H1 (cell line): Measurements from ENCODE around the gene COL4A2.

ENCODE experiments used
- CTCF ChIP-seq, 3 experiments: IDR thresholded peaks; 1 replicate in 2 of 3; 2 replicates in 1 of 3; pipeline versions ENCODE4 v1.5.1 to v1.6.1; 2011; ENCODE audit warnings: low read length in 3 of 3, mild to moderate bottlenecking in 3 of 3, inconsistent platforms in 2 of 3, low read depth in 1 of 3, moderate library complexity in 1 of 3; ENCODE audit not compliant: insufficient read depth in 1 of 3; ENCODE audit errors: control extremely low read depth in 1 of 3
- POLR2A ChIP-seq, 2 experiments: IDR thresholded peaks; 1 replicate in 1 of 2; 2 replicates in 1 of 2; pipeline ENCODE4 v1.6.1; 2011; ENCODE audit warnings: low read depth in 2 of 2, low read length in 2 of 2, mild to moderate bottlenecking in 2 of 2; ENCODE audit errors: control extremely low read depth in 1 of 2

DNA sequence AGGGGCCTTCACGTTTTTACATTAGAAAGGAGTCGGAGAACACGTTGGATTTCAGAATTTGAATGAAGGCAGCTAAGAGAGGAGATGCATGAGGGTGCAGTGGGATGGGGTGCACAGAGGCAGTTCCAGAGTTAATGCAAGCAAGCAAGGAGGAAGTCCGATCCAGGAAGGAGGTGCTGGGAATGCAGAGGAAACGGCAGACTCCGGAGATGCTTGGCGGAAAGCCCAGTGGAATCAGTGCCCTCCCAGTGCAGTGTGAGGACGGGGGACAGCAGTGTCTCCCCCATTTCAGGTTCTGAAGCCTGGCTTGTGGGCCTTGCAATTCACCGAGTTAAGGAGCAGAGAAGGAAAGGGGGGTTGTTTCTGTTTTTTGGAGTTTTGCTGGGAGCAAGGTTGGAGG lies 100.4 kb downstream of the COL4A2 start:
- TF ChIP-seq POLR2A (IDR thresholded peaks at IDR 0.05; ENCODE audit: control extremely low read depth in 1 of 2, low read depth in 2 of 2, low read length in 2 of 2) (no peak), CTCF (IDR thresholded peaks at IDR 0.05; ENCODE audit: control extremely low read depth in 1 of 3, insufficient read depth in 1 of 3, low read depth in 1 of 3, low read length in 3 of 3) (no peak)
